ENCODE data around the gene LGALS12.

The LGALS12 gene

GRCh38 chr11:63564784-63565350, 59.0 kb downstream of the LGALS12 start:
- Mint-ChIP-seq H3K27ac (peak overlapping the region; percentile 58), H3K4me3 (peak overlapping the region; percentile 32), H3K36me3 (ENCODE audit: low read depth) (peaks cover 1% of the 10 kb centered on the region), H3K9me3 (no peaks in the 10 kb centered on the region), H3K4me1 (ENCODE audit: low read depth) (peaks cover 52% of the 10 kb centered on the region), H3K27me3 (ENCODE audit: low read depth) (no peaks in the 10 kb centered on the region)
- no peak for DNase-seq (ENCODE audit: low spot score)
